Loucy (cell line): ENCODE measurements around the gene MRPL20.

ENCODE experiments used
- H2AFZ ChIP-seq: fragments of 200-600 bp; sonication (generic); 2 replicates; pipeline ENCODE4 v1.6.0; 2016; ENCODE audit warnings: antibody characterized with exemption, mild to moderate bottlenecking, low read length, moderate library complexity
- H3F3A ChIP-seq: fragments of 200-600 bp; 2 replicates; pipeline ENCODE4 v1.6.0; 2016; ENCODE audit warnings: antibody characterized with exemption, low read depth, mild to moderate bottlenecking
- H3K27me3 ChIP-seq: fragments of 200-600 bp; sonication (generic); 2 replicates; pipeline ENCODE4 v1.6.1; 2014; ENCODE audit warnings: low read length, mild to moderate bottlenecking; ENCODE audit not compliant: insufficient read depth, poor library complexity, severe bottlenecking
- H3K36me3 ChIP-seq: fragments of 200-600 bp; sonication (generic); 2 replicates; pipeline ENCODE4 v1.6.1; 2016; ENCODE audit warnings: low read length; ENCODE audit not compliant: insufficient read depth
- H3K4me1 ChIP-seq: fragments of 200-600 bp; sonication (generic); 2 replicates; pipeline ENCODE4 v1.5.1; 2014; ENCODE audit warnings: low read length, mild to moderate bottlenecking; ENCODE audit not compliant: insufficient read depth, poor library complexity, severe bottlenecking
- H3K4me2 ChIP-seq: fragments of 200-600 bp; sonication (generic); 2 replicates; pipeline ENCODE4 v1.6.0; 2014; ENCODE audit warnings: antibody characterized with exemption, low read length, low read depth, mild to moderate bottlenecking; ENCODE audit not compliant: poor library complexity, severe bottlenecking
- H3K4me3 ChIP-seq: fragments of 200-600 bp; sonication (generic); 2 replicates; pipeline ENCODE4 v1.5.1; 2014; ENCODE audit warnings: low read length, mild to moderate bottlenecking, mixed read lengths; ENCODE audit not compliant: poor library complexity, severe bottlenecking
- H3K79me2 ChIP-seq: fragments of 200-600 bp; sonication (generic); 2 replicates; pipeline ENCODE4 v1.6.1; 2014; ENCODE audit warnings: low read length; ENCODE audit not compliant: insufficient read depth
- H3K9ac ChIP-seq: fragments of 200-600 bp; sonication (generic); 2 replicates; pipeline ENCODE4 v1.6.0; 2014; ENCODE audit warnings: mild to moderate bottlenecking, low read depth, low read length, moderate library complexity; ENCODE audit not compliant: poor library complexity, severe bottlenecking
- H3K9me2 ChIP-seq: fragments of 200-600 bp; sonication (generic); replicated peaks from 2 replicates; pipeline ENCODE4 v1.6.1; 2016; ENCODE audit warnings: low read depth, low read length, mixed read lengths
- H3K9me3 ChIP-seq: fragments of 200-600 bp; sonication (generic); 2 replicates; pipeline ENCODE4 v1.6.1; 2014; ENCODE audit warnings: mild to moderate bottlenecking, antibody characterized with exemption, low read length, low read depth; ENCODE audit not compliant: insufficient read depth
- H4K20me1 ChIP-seq: fragments of 200-600 bp; sonication (generic); 2 replicates; pipeline ENCODE4 v1.6.0; 2014; ENCODE audit warnings: antibody characterized with exemption, low read length, mild to moderate bottlenecking; ENCODE audit not compliant: insufficient read depth, poor library complexity, severe bottlenecking
- EZH2phosphoT487 ChIP-seq: fragments of 200-600 bp; IDR thresholded peaks from 2 replicates; pipeline ENCODE4 v1.6.1; 2018; ENCODE audit warnings: antibody characterized with exemption, mild to moderate bottlenecking, moderate library complexity, borderline replicate concordance
- TF ChIP-seq, protein P1 (sequence below): fragments of 200-600 bp; sonication (generic); conservative IDR thresholded peaks from 2 replicates; pipeline ENCODE4 v1.5.1; 2014; ENCODE audit warnings: mild to moderate bottlenecking, antibody characterized with exemption, low read length

MRPL20 gene

DNA sequence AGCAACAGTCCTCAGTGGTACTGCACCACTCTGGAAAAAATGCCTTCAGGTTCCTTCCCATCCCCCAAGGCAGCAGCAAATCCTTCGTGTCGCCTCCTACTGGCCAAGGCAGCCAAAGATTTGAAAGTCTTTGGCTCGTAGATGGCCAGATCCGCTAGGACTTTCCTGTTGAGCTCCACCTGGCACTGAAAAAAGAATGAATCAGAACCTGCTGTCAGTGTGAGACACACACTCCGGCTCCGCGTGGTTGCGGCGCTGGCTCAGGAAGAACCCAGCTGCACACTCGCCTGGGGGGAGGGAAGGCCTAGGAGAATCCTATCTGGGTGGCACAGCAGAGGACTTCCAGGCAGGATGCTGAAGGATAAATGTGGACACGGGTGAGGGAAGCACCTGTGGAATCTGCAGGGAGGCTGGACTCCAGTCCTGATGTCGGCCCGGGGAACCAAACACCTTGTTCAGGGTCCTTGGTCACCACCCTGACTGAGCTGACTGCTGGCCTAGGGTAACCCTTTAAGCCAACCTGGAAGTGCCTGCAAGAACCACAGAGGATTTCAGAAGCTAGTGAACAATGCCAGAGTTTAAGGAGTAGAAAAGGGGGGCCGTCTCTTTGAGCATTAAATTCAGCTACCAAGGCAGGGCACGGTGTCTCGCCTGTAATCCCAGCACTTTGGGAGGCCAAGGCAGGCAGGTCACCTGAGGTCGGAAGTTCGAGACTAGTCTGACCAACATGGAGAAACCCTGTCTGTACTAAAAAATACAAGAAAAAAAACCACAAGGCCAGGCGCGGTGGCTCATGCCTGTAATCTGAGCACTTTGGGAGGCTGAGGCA lies 4.8 kb downstream of the MRPL20 start:
- peak overlapping the region; percentile 33 for H3K4me2 ChIP-seq
- peaks cover 49% of the 10 kb centered on the region for H4K20me1 ChIP-seq
- no peaks in the 10 kb centered on the region for H3F3A ChIP-seq

DNA sequence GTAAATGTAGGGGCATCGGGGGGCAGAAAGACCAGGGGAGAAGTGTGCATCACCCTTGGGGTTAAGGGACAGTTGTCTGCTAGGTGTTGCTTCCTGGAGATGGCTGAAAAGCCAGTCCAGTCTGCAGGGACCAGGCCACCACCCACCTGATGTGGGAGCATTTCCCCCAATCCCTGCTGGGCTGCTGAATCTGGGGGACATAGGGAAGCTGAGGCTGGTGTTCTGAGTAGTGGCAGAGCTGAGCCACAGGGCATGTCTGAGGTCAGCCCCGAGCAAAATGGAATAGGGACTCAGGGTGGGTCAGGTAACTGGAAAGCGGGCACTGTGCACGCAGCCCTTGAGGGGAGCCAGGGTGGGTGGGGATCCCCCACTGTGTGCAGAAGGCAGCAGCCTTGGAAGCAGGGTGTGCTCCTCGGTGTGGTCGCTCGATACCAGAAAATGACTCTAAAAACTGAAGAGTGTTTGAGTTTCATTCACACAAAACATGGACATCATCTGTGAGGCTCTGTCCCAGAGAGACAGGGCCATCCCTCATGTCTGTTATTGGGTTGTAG lies 5.6 kb downstream of the MRPL20 start:
- Histone ChIP-seq H3K4me3 (peak overlapping the region; percentile 87), H3K4me1 (peaks cover 52% of the 10 kb centered on the region), H3K9ac (no peak overlapping the region), H3K79me2 (peaks cover 85% of the 10 kb centered on the region), H2AFZ (no peak overlapping the region), H4K20me1 (peaks cover 53% of the 10 kb centered on the region), H3F3A (no peaks in the 10 kb centered on the region), H3K9me3 (no peaks in the 10 kb centered on the region), H3K27me3 (peaks cover 6% of the 10 kb centered on the region), H3K4me2 (peak overlapping the region; percentile 97), H3K9me2 (no peaks in the 10 kb centered on the region), H3K36me3 (peaks cover 41% of the 10 kb centered on the region; the same call in 1 of the 2 replicates)
- TF ChIP-seq, protein P1, sequence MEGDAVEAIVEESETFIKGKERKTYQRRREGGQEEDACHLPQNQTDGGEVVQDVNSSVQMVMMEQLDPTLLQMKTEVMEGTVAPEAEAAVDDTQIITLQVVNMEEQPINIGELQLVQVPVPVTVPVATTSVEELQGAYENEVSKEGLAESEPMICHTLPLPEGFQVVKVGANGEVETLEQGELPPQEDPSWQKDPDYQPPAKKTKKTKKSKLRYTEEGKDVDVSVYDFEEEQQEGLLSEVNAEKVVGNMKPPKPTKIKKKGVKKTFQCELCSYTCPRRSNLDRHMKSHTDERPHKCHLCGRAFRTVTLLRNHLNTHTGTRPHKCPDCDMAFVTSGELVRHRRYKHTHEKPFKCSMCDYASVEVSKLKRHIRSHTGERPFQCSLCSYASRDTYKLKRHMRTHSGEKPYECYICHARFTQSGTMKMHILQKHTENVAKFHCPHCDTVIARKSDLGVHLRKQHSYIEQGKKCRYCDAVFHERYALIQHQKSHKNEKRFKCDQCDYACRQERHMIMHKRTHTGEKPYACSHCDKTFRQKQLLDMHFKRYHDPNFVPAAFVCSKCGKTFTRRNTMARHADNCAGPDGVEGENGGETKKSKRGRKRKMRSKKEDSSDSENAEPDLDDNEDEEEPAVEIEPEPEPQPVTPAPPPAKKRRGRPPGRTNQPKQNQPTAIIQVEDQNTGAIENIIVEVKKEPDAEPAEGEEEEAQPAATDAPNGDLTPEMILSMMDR, result no peak
- TF ChIP-seq EZH2phosphoT487, result no peak

More for the DNA sequence above, 4.8 kb downstream of the MRPL20 start:
- H3K9me3 ChIP-seq, result no peaks in the 10 kb centered on the region
- H3K79me2 ChIP-seq, result peaks cover 85% of the 10 kb centered on the region
- peaks cover 6% of the 10 kb centered on the region for H3K27me3 ChIP-seq
- TF ChIP-seq, protein P1, result peak; percentile 72
- TF ChIP-seq EZH2phosphoT487, result no peak
- H3K9ac ChIP-seq, result no peak overlapping the region
- H3K4me3 ChIP-seq, result no peak overlapping the region
- H3K4me1 ChIP-seq, result peaks cover 48% of the 10 kb centered on the region
- H2AFZ ChIP-seq, result no peak overlapping the region
- H3K36me3 ChIP-seq, result peaks cover 37% of the 10 kb centered on the region; the same call in 1 of the 2 replicates
- H3K9me2 ChIP-seq, result no peaks in the 10 kb centered on the region

DNA sequence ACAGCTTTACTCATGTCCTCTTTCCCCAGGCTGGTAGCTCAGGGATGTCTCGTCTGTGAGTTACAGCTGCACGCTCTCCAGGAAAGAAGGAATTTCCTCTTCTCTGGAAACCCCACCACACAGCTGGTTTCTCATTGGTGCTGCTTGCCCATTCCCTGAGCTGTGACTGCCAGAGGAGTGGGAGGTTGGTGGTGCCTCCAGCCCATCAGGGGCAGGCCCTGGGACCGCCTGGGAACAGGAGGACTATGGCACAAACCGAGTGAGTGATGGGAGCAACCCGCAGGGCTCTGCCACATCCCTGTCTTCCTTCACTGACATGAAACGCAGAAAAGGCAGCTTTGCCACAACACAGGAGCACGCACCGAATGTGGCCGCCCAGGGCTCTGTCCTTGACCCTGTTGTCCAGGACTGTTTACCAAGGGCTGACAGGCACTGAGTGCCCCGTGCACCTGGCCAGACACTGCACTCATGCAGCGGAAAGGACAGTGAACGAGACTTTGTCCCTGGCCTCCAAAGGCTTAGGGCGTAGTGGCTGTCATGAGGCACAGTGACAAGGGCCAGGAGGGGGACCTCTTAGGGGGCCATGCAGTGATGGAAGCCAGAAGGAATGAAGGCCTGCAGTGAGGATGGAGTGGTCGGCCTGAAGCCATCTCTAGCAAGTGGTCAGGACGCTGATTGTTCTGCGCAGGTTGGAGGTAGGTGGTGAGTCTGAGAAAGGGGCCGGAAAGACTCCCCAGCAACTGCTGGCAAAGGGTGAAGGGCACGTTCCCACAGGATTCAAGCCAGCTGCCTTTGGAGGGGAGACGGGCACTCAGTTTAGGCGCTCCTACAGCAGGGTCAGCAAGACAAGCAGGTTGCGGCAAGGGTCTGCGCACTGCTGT lies 6.3 kb downstream of the MRPL20 start:
- H3K79me2 ChIP-seq, result peaks cover 85% of the 10 kb centered on the region
- no peak for TF ChIP-seq EZH2phosphoT487
- TF ChIP-seq, protein P1, result no peak
- H3K9me2 ChIP-seq, result no peaks in the 10 kb centered on the region
- H3F3A ChIP-seq, result no peaks in the 10 kb centered on the region
- peak overlapping the region; percentile 95 for H3K9ac ChIP-seq
- H3K9me3 ChIP-seq, result no peaks in the 10 kb centered on the region
- H3K4me3 ChIP-seq, result peak overlapping the region; percentile 87
- H2AFZ ChIP-seq, result no peak overlapping the region
- peaks cover 42% of the 10 kb centered on the region; the same call in 1 of the 2 replicates for H3K36me3 ChIP-seq
- peak overlapping the region; percentile 97 for H3K4me2 ChIP-seq
- H3K4me1 ChIP-seq, result peaks cover 46% of the 10 kb centered on the region
- H4K20me1 ChIP-seq, result peaks cover 45% of the 10 kb centered on the region
- peaks cover 6% of the 10 kb centered on the region for H3K27me3 ChIP-seq
